Large intestine (tissue), 12 donors: ENCODE data around the gene OR4D1. TPM values are rescaled to one million over a fixed set of nuclear protein-coding genes. Genes with fewer than 3 reads are reported as not detected.
"Not testable (repeated sequence)": the region's sequence is repeated elsewhere in the genome, so short reads cannot be mapped to it uniquely, and the experiment has no call there.

Experiments used
- DNase-seq, 2 donors: peaks; one replicate each; pipeline versions ENCODE4 v3.0.0 to v3.0.0-alpha.2; 2013
- H3K27ac ChIP-seq: one replicate; pipeline ENCODE4 v1.5.1; 2013; ENCODE audit warnings: low read length
- H3K27me3 ChIP-seq: 2 replicates; pipeline ENCODE4 v1.6.1; 2013; ENCODE audit warnings: low read length; ENCODE audit not compliant: control insufficient read depth, insufficient read depth
- H3K36me3 ChIP-seq: 2 replicates; pipeline ENCODE4 v1.6.1; 2013; ENCODE audit warnings: low read length; ENCODE audit not compliant: control insufficient read depth, insufficient read depth
- H3K4me1 ChIP-seq: one replicate; pipeline ENCODE4 v1.6.1; 2013; ENCODE audit warnings: low read length; ENCODE audit not compliant: control insufficient read depth, insufficient read depth
- H3K4me3 ChIP-seq: one replicate; pipeline ENCODE4 v1.5.1; 2013; ENCODE audit warnings: low read length
- H3K9me3 ChIP-seq: one replicate; pipeline ENCODE4 v1.6.1; 2013; ENCODE audit warnings: mild to moderate bottlenecking, low read depth, low read length, moderate library complexity; ENCODE audit not compliant: control insufficient read depth
- WGBS: methylation state at CpG from one replicate; pipeline ENCODE4 v1.1.5; 2013; ENCODE audit warnings: low lambda C conversion rate; ENCODE audit not compliant: insufficient coverage; 5-methylcytosine and 5-hydroxymethylcytosine counted together
- long read RNA-seq, 11 donors: transcript quantifications; one replicate each; lab custom pipeline, GENCODE V29; 2026
- polyA plus RNA-seq: library from polyadenylated mRNA; unstranded; fragments of 120-200 nt; gene quantifications from one replicate; pipeline ENCODE4 v1.2.1, GENCODE V29; 2013

OR4D1 gene
- 0.01 TPM for polyA plus RNA-seq
- long read RNA-seq, donor 1 = 0 reads
- long read RNA-seq, donor 2 = 0 reads
- long read RNA-seq, donor 3 = 0 reads
- long read RNA-seq, donor 4 = 0 reads
- long read RNA-seq, donor 5 = 0 reads
- long read RNA-seq, donor 6 = 0 reads
- long read RNA-seq, donor 7 = 0 reads
- long read RNA-seq, donor 8 = 0 reads
- long read RNA-seq, donor 9 = 0 reads
- long read RNA-seq, donor 10 = 0 reads
- long read RNA-seq, donor 11 = 0 reads

GRCh38 chr17:58147930-58148434 is at the start of gene OR4D1:
Gene OR4D1, plus strand, starts transcription at chr17:58148384. Its CDS starts 6,770 bp downstream, at chr17:58155154.
- no peak for DNase-seq
- no peaks in the 10 kb centered on the region for H3K36me3 ChIP-seq
- no peaks in the 10 kb centered on the region for H3K9me3 ChIP-seq
- WGBS = no CpG with 5 or more reads among the region's 1 CpG
- no peaks in the 10 kb centered on the region for H3K4me1 ChIP-seq
- H3K4me3 ChIP-seq = no peak within 1 kb of the TSS
- peaks cover 34% of the 10 kb centered on the region for H3K27me3 ChIP-seq
- no peak within 1 kb of the TSS for H3K27ac ChIP-seq

- Histone ChIP-seq H3K27me3 (no peaks in the 10 kb centered on the region), H3K4me1 (no peaks in the 10 kb centered on the region), H3K27ac (no peak overlapping the region), H3K4me3 (no peak overlapping the region), H3K36me3 (no peaks in the 10 kb centered on the region), H3K9me3 (no peaks in the 10 kb centered on the region)
- no peak for DNase-seq
Observed at GRCh38 chr17:58100506-58100905, 47.7 kb upstream of the OR4D1 start.

GRCh38 chr17:58101898-58102297 is 46.3 kb upstream of the OR4D1 start:
- not testable (repeated sequence) for H3K4me1 ChIP-seq, H3K27me3 ChIP-seq, H3K4me3 ChIP-seq, H3K9me3 ChIP-seq, DNase-seq, H3K27ac ChIP-seq, H3K36me3 ChIP-seq

DNA sequence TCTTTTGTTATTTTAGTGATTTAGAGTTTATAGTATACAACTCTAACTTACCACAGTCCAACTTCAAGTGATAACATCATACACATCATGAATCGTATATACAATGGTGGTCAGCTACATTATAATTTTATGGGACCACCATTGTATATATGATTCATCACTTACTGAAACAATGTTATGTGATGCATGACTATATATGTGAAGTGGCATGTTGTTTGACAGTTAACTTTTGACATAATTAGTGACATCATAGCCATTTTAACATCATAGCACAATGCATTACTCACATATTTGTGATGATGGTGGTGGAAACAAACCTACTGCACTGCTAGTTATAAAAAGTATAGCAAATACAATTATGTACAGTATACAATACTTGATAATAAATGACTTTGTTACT is 43.1 kb upstream of the OR4D1 start:
- H3K9me3 ChIP-seq = no peaks in the 10 kb centered on the region
- no peaks in the 10 kb centered on the region for H3K4me1 ChIP-seq
- H3K27me3 ChIP-seq = no peaks in the 10 kb centered on the region
- DNase-seq = no peak
- H3K36me3 ChIP-seq = no peaks in the 10 kb centered on the region
- H3K4me3 ChIP-seq = no peak overlapping the region
- no peak overlapping the region for H3K27ac ChIP-seq
- no CpG with 5 or more reads among the region's 1 CpG for WGBS

DNA sequence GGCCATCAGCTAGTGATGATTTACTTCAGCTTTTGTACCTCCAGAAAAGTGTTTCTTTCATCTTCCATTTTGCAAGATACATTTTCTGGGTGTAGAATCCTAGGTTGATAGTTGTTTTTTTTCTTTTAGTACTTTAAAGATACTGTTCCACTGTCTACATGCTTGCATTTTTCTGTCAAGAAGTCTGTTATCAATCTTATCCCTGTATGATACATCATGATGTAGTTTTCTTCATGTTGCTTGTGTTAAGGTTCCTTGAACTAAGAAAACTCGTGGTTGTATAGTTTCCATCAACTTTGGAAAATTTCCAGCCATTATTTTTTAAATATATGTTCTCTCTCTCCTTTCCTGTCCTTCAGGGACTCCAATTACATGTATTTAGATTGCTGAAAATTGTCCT is 40.9 kb upstream of the OR4D1 start:
- 20% methylated on average over 1 of the region's 1 CpG for WGBS

GRCh38 chr17:58109197-58109596 is 39.0 kb upstream of the OR4D1 start:
- Histone ChIP-seq H3K27ac (no peak overlapping the region), H3K27me3 (no peaks in the 10 kb centered on the region), H3K9me3 (no peaks in the 10 kb centered on the region), H3K4me1 (no peaks in the 10 kb centered on the region), H3K4me3 (no peak overlapping the region), H3K36me3 (no peaks in the 10 kb centered on the region)
- DNase-seq = no peak
- WGBS = no CpG with 5 or more reads among the region's 1 CpG

More for the DNA sequence above, 40.9 kb upstream of the OR4D1 start:
- Histone ChIP-seq H3K9me3 (no peaks in the 10 kb centered on the region), H3K36me3 (no peaks in the 10 kb centered on the region), H3K27me3 (no peaks in the 10 kb centered on the region), H3K4me1 (no peaks in the 10 kb centered on the region), H3K27ac (no peak overlapping the region), H3K4me3 (no peak overlapping the region)
- no peak for DNase-seq

DNA sequence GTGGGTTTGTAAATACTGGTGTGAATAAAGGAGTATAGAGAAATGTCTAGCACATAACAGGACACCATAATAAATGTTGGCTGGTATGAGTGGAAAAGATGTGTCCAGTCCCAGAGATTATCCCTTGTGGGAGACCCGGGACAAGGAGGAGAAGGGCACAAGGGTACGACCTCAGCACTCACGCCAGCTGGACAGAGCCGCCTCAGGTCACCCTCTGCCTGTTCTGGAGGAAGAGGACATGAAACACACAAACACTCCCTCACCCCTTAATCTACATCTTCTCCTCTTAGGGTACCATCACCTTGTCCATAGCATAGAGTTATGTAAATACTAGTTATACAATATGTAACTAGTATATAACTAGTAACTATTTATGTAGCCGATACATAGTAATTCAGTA is 38.2 kb upstream of the OR4D1 start:
- H3K36me3 ChIP-seq = no peaks in the 10 kb centered on the region
- H3K27ac ChIP-seq = no peak overlapping the region
- H3K27me3 ChIP-seq = peaks cover under 1% of the 10 kb centered on the region
- no CpG with 5 or more reads among the region's 5 CpGs for WGBS
- H3K4me1 ChIP-seq = no peaks in the 10 kb centered on the region
- no peak for DNase-seq
- H3K4me3 ChIP-seq = no peak overlapping the region
- H3K9me3 ChIP-seq = no peaks in the 10 kb centered on the region

DNA sequence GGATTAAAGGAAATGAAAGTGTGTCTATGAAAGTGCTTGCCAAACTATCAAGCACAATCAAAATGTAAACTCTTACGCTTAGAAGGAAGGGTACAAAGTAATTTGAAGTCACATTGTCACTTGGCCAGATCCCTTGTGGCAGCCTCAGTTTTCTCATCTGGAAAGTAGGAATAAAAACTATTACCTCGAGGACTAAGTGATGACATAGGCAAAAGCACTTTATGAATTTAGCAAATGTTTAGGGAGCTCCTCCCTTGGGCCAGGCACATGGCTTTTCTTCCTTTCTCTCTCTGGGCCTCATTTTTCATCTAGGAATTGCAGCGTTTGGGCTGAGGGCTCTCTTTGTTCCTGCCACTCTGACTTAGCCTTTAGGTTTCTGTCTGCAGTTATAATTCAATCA is 36.5 kb upstream of the OR4D1 start:
- no peak overlapping the region for H3K4me3 ChIP-seq
- no peak overlapping the region for H3K27ac ChIP-seq
- no peaks in the 10 kb centered on the region for H3K4me1 ChIP-seq
- DNase-seq = no peak
- H3K9me3 ChIP-seq = no peaks in the 10 kb centered on the region
- no peaks in the 10 kb centered on the region for H3K36me3 ChIP-seq
- WGBS = 70% methylated on average over 2 of the region's 3 CpGs
- H3K27me3 ChIP-seq = peaks cover 5% of the 10 kb centered on the region

- Histone ChIP-seq H3K27me3 (peaks cover 5% of the 10 kb centered on the region), H3K27ac (no peak overlapping the region), H3K9me3 (no peaks in the 10 kb centered on the region), H3K4me1 (no peaks in the 10 kb centered on the region), H3K36me3 (no peaks in the 10 kb centered on the region), H3K4me3 (no peak overlapping the region)
- peak; percentile 45 to 57 for DNase-seq
- 0% methylated on average over 3 of the region's 17 CpGs for WGBS
Observed at GRCh38 chr17:58112970-58113631, 35.1 kb upstream of the OR4D1 start.

- Histone ChIP-seq H3K36me3 (no peaks in the 10 kb centered on the region), H3K27ac (no peak overlapping the region), H3K4me3 (no peak overlapping the region), H3K9me3 (no peaks in the 10 kb centered on the region), H3K4me1 (no peaks in the 10 kb centered on the region), H3K27me3 (peaks cover 5% of the 10 kb centered on the region)
- no peak for DNase-seq
- WGBS = no CpG with 5 or more reads among the region's 4 CpGs
Observed at GRCh38 chr17:58113947-58114346, 34.2 kb upstream of the OR4D1 start.

DNA sequence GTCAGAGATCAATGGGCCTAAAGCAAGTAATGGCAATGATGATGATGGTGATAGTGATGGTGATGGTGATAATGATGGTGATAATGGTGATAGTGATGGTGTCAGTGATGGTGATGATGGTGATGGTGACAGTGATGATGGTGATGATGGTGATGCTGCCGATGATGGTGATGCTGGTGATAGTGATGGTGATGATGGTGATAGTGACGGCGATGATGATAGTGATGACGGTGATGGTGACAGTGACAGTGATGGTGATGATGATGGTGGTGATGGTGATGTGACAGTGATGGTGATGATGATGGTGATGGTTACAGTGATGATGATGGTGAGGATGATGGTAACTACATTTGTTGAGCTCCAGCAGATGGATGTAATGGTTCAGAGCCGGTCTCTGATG is 30.8 kb upstream of the OR4D1 start:
- no peaks in the 10 kb centered on the region for H3K9me3 ChIP-seq
- no peak overlapping the region for H3K4me3 ChIP-seq
- no peak overlapping the region for H3K27ac ChIP-seq
- no CpG with 5 or more reads among the region's 5 CpGs for WGBS
- DNase-seq = no peak
- H3K27me3 ChIP-seq = peaks cover 5% of the 10 kb centered on the region
- no peaks in the 10 kb centered on the region for H3K4me1 ChIP-seq
- no peaks in the 10 kb centered on the region for H3K36me3 ChIP-seq
